Caco-2 (cell line): ENCODE measurements around the gene ACO1. TPM values are rescaled to one million over a fixed set of nuclear protein-coding genes. Genes with fewer than 3 reads are reported as not detected.

ENCODE experiments used
- BruUV-seq: library from RNA; stranded (reverse); fragments of 400-500 nt; replicated peaks from 2 replicates; lab custom pipeline; 2021; lab: Mats Ljungman, UMichigan
- CTCF ChIA-PET: fragments of 300-600 bp; sonication (Branson Sonifier 250); formaldehyde crosslinking; loops from one replicate; lab custom pipeline; 2022; ENCODE audit warnings: antibody characterized with exemption; lab: Charles Lee
- POLR2A ChIA-PET: fragments of 300-600 bp; sonication (Branson Sonifier 250); formaldehyde crosslinking; loops from one replicate; lab custom pipeline; 2022; ENCODE audit warnings: antibody characterized with exemption; lab: Charles Lee
- DNase-seq, 2 experiments: peaks; one replicate each; pipeline versions ENCODE4 v3.0.0 to v3.0.0-alpha.2; 2020 to 2022
- H3K27me3 ChIP-seq: replicated peaks from 2 replicates; pipeline ENCODE4 v1.6.0; 2011; ENCODE audit warnings: low read length; ENCODE audit not compliant: control insufficient read depth, insufficient read depth
- H3K36me3 ChIP-seq: 2 replicates; pipeline ENCODE4 v1.5.1; 2011; ENCODE audit warnings: low read length; ENCODE audit not compliant: control insufficient read depth, insufficient read depth
- H3K4me1 ChIP-seq: fragments of 250-450 bp; sonication (Bioruptor Pico); 2 replicates; pipeline ENCODE4 v1.5.1; 2020; ENCODE audit warnings: mild to moderate bottlenecking
- H3K4me3 ChIP-seq: 2 replicates; pipeline ENCODE4 v1.5.1; 2011; ENCODE audit warnings: low read depth, mild to moderate bottlenecking, control low read depth, low read length
- H3K9me3 ChIP-seq: fragments of 250-450 bp; sonication (Bioruptor Pico); 2 replicates; pipeline ENCODE4 v1.5.1; 2020; ENCODE audit warnings: mild to moderate bottlenecking, moderate library complexity
- H3K27ac Mint-ChIP-seq: one replicate; pipeline ENCODE4 v1.8.0; 2022; ENCODE audit warnings: mixed read lengths; ENCODE audit not compliant: unreplicated experiment
- H3K27me3 Mint-ChIP-seq: one replicate; pipeline ENCODE4 v1.8.0; 2022; ENCODE audit warnings: mixed read lengths; ENCODE audit not compliant: insufficient read depth, unreplicated experiment
- H3K36me3 Mint-ChIP-seq: one replicate; pipeline ENCODE4 v1.8.0; 2022; ENCODE audit warnings: mild to moderate bottlenecking, mixed read lengths; ENCODE audit not compliant: insufficient read depth, unreplicated experiment
- H3K4me1 Mint-ChIP-seq: one replicate; pipeline ENCODE4 v1.8.0; 2022; ENCODE audit warnings: low read depth, mixed read lengths; ENCODE audit not compliant: unreplicated experiment
- H3K4me3 Mint-ChIP-seq: one replicate; pipeline ENCODE4 v1.8.0; 2022; ENCODE audit warnings: mild to moderate bottlenecking, moderate library complexity, mixed read lengths; ENCODE audit not compliant: unreplicated experiment
- H3K9me3 Mint-ChIP-seq: one replicate; pipeline ENCODE4 v1.8.0; 2022; ENCODE audit warnings: mixed read lengths; ENCODE audit not compliant: unreplicated experiment
- intact Hi-C: fragments of 100-400 bp; cut with micrococcal nuclease; formaldehyde crosslinking; loops from one replicate; pipeline ENCODE4 v1.10.0; 2022; ENCODE audit not compliant: unreplicated experiment
- total RNA-seq: library from RNA; stranded (reverse); gene quantifications from 2 replicates; pipeline ENCODE4 v1.2.3, GENCODE V29; 2022
- TF ChIP-seq, protein P1 (sequence below), 2 experiments: fragments of 200-600 bp in 1 of 2; IDR thresholded peaks; 1 replicate in 1 of 2; 2 replicates in 1 of 2; pipeline versions ENCODE4 v1.5.1 to v1.8.0; 2011 to 2022; ENCODE audit warnings: antibody characterized with exemption in 1 of 2, control low read depth in 1 of 2, inconsistent platforms in 1 of 2, low read depth in 1 of 2, low read length in 1 of 2, mild to moderate bottlenecking in 1 of 2, moderate library complexity in 1 of 2; ENCODE audit not compliant: insufficient read depth in 1 of 2, severe bottlenecking in 1 of 2, unreplicated experiment in 1 of 2

ACO1 gene
- total RNA-seq, 1 experiment from 2014 or later = 54.7 TPM

GRCh38 chr9:32345243-32345642, 39.2 kb upstream of the ACO1 start:
- ChIA-PET POLR2A (no interaction called here), CTCF (no interaction called here)
- Mint-ChIP-seq H3K27me3 (peaks cover 5% of the 10 kb centered on the region), H3K4me1 (no peaks in the 10 kb centered on the region), H3K36me3 (no peaks in the 10 kb centered on the region), H3K27ac (no peak overlapping the region), H3K9me3 (no peaks in the 10 kb centered on the region), H3K4me3 (no peak overlapping the region)
- no TSS peak for BruUV-seq
- intact Hi-C loops = no loop called here
- Histone ChIP-seq H3K9me3 (no peaks in the 10 kb centered on the region), H3K4me1 (no peaks in the 10 kb centered on the region), H3K36me3 (no peaks in the 10 kb centered on the region), H3K27me3 (no peaks in the 10 kb centered on the region), H3K4me3 (no peak overlapping the region)
- TF ChIP-seq, protein P1, sequence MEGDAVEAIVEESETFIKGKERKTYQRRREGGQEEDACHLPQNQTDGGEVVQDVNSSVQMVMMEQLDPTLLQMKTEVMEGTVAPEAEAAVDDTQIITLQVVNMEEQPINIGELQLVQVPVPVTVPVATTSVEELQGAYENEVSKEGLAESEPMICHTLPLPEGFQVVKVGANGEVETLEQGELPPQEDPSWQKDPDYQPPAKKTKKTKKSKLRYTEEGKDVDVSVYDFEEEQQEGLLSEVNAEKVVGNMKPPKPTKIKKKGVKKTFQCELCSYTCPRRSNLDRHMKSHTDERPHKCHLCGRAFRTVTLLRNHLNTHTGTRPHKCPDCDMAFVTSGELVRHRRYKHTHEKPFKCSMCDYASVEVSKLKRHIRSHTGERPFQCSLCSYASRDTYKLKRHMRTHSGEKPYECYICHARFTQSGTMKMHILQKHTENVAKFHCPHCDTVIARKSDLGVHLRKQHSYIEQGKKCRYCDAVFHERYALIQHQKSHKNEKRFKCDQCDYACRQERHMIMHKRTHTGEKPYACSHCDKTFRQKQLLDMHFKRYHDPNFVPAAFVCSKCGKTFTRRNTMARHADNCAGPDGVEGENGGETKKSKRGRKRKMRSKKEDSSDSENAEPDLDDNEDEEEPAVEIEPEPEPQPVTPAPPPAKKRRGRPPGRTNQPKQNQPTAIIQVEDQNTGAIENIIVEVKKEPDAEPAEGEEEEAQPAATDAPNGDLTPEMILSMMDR (IDR thresholded peaks at IDR 0.05; ENCODE audit: insufficient read depth in 1 of 2, low read depth in 1 of 2, low read length in 1 of 2, severe bottlenecking in 1 of 2, unreplicated experiment in 1 of 2) = no peak
- no peak for DNase-seq

GRCh38 chr9:32347571-32347970, 36.9 kb upstream of the ACO1 start:
- Histone ChIP-seq H3K4me1 (no peaks in the 10 kb centered on the region), H3K9me3 (no peaks in the 10 kb centered on the region), H3K4me3 (no peak overlapping the region), H3K27me3 (no peaks in the 10 kb centered on the region), H3K36me3 (no peaks in the 10 kb centered on the region)
- DNase-seq = no peak
- CTCF ChIA-PET = interaction anchor here (0.6 kb wide), 1 partner anchor 283 kb away, joined by 3 read pairs; no protein-coding TSS in a partner anchor
- Mint-ChIP-seq H3K27ac (no peak overlapping the region), H3K27me3 (peaks cover 8% of the 10 kb centered on the region), H3K4me3 (no peak overlapping the region), H3K36me3 (no peaks in the 10 kb centered on the region), H3K4me1 (no peaks in the 10 kb centered on the region), H3K9me3 (no peaks in the 10 kb centered on the region)
- intact Hi-C loops = no loop called here
- no TSS peak for BruUV-seq
- POLR2A ChIA-PET = no interaction called here
- TF ChIP-seq, protein P1 (IDR thresholded peaks at IDR 0.05; ENCODE audit: insufficient read depth in 1 of 2, low read depth in 1 of 2, low read length in 1 of 2, severe bottlenecking in 1 of 2, unreplicated experiment in 1 of 2) = no peak

DNA sequence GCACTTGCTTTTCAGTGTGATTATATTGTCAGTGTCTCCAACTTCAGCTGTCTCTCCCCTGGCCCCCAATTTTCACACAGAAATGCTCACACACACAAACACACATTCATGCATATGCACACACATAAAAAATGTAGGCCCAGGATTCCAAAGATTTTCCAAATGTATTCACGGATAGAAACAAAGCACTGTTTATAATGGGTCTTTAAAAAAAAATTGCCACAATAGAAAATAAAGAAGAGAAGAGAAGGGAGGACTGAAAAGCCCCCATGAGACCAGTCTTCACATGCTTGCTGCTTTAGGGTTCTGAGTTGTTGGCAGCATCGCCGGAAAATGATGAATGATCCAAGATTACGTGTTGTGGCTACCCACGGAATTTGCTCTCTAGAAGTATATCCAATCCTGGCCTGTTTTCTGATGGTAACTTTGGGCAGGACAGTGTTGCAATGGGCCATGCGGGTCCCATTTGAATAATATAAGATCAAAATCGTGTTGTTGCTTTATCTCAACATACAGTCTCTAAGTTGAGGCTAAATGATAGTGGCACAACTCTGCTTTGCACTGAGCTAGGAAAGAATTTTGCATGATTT, 36.2 kb upstream of the ACO1 start:
- Histone ChIP-seq H3K9me3 (no peaks in the 10 kb centered on the region), H3K27me3 (no peaks in the 10 kb centered on the region), H3K4me1 (no peaks in the 10 kb centered on the region), H3K36me3 (no peaks in the 10 kb centered on the region), H3K4me3 (no peak overlapping the region)
- Mint-ChIP-seq H3K4me1 (no peaks in the 10 kb centered on the region), H3K36me3 (no peaks in the 10 kb centered on the region), H3K27ac (no peak overlapping the region), H3K9me3 (no peaks in the 10 kb centered on the region), H3K27me3 (peaks cover 8% of the 10 kb centered on the region), H3K4me3 (no peak overlapping the region)
- POLR2A ChIA-PET = no interaction called here
- DNase-seq = no peak
- CTCF ChIA-PET = no interaction called here
- no TSS peak for BruUV-seq
- TF ChIP-seq, protein P1 (IDR thresholded peaks at IDR 0.05; ENCODE audit: insufficient read depth in 1 of 2, low read depth in 1 of 2, low read length in 1 of 2, severe bottlenecking in 1 of 2, unreplicated experiment in 1 of 2) = no peak
- intact Hi-C loops = no loop called here
